NT2/D1 (cell line): ENCODE data around the gene KCNQ1OT1.

Experiments
- DNase-seq: peaks from one replicate; pipeline ENCODE4 v3.0.0-alpha.2; 2011; ENCODE audit warnings: low read depth, low spot score
- H3K27me3 ChIP-seq: 2 replicates; pipeline ENCODE4 v1.6.0; 2011; ENCODE audit warnings: mild to moderate bottlenecking; ENCODE audit not compliant: insufficient read length, insufficient read depth
- H3K36me3 ChIP-seq: 2 replicates; pipeline ENCODE4 v1.6.1; 2011; ENCODE audit warnings: mild to moderate bottlenecking, low read length, mixed read lengths; ENCODE audit not compliant: insufficient read depth, insufficient read length
- H3K4me1 ChIP-seq: 2 replicates; pipeline ENCODE4 v1.5.1; 2011; ENCODE audit not compliant: insufficient read depth, insufficient read length
- H3K4me3 ChIP-seq: 2 replicates; pipeline ENCODE4 v1.5.1; 2011; ENCODE audit warnings: low read depth; ENCODE audit not compliant: insufficient read length
- H3K9ac ChIP-seq: 2 replicates; pipeline ENCODE4 v1.6.0; 2011; ENCODE audit warnings: low read depth; ENCODE audit not compliant: insufficient read length
- H3K9me3 ChIP-seq: 2 replicates; pipeline ENCODE4 v1.5.1; 2011; ENCODE audit warnings: mild to moderate bottlenecking, low read length; ENCODE audit not compliant: insufficient read depth
- SUZ12 ChIP-seq: IDR thresholded peaks from 2 replicates; pipeline ENCODE4 v1.6.1; 2011; ENCODE audit not compliant: insufficient read length, insufficient read depth; ENCODE audit errors: extremely low read depth
- YY1 ChIP-seq: IDR thresholded peaks from 2 replicates; pipeline ENCODE4 v1.6.1; 2011; ENCODE audit not compliant: insufficient read length, insufficient read depth
- ZNF274 ChIP-seq: IDR thresholded peaks from 2 replicates; pipeline ENCODE4 v1.6.1; 2011; ENCODE audit warnings: mild to moderate bottlenecking, low read depth, low read length

Gene KCNQ1OT1

GRCh38 chr11:2582351-2582945, 117.3 kb downstream of the KCNQ1OT1 start:
- H3K4me1 ChIP-seq, result peaks cover 22% of the 10 kb centered on the region
- TF ChIP-seq ZNF274 (no peak), YY1 (no peak), SUZ12 (no peak)
- peak overlapping the region; percentile 33 for H3K9ac ChIP-seq
- no peak for DNase-seq
- no peak overlapping the region for H3K4me3 ChIP-seq
- no peaks in the 10 kb centered on the region for H3K9me3 ChIP-seq
- peaks cover 81% of the 10 kb centered on the region for H3K27me3 ChIP-seq
- no peaks in the 10 kb centered on the region for H3K36me3 ChIP-seq

- peaks cover 25% of the 10 kb centered on the region for H3K4me1 ChIP-seq
- H3K4me3 ChIP-seq, result no peak overlapping the region
- no peaks in the 10 kb centered on the region for H3K9me3 ChIP-seq
- no peaks in the 10 kb centered on the region for H3K36me3 ChIP-seq
- peaks cover 76% of the 10 kb centered on the region for H3K27me3 ChIP-seq
- no peak for DNase-seq
- TF ChIP-seq YY1 (no peak), SUZ12 (no peak), ZNF274 (no peak)
- no peak overlapping the region for H3K9ac ChIP-seq
Observed at GRCh38 chr11:2581931-2582350, 117.9 kb downstream of the KCNQ1OT1 start.

DNA sequence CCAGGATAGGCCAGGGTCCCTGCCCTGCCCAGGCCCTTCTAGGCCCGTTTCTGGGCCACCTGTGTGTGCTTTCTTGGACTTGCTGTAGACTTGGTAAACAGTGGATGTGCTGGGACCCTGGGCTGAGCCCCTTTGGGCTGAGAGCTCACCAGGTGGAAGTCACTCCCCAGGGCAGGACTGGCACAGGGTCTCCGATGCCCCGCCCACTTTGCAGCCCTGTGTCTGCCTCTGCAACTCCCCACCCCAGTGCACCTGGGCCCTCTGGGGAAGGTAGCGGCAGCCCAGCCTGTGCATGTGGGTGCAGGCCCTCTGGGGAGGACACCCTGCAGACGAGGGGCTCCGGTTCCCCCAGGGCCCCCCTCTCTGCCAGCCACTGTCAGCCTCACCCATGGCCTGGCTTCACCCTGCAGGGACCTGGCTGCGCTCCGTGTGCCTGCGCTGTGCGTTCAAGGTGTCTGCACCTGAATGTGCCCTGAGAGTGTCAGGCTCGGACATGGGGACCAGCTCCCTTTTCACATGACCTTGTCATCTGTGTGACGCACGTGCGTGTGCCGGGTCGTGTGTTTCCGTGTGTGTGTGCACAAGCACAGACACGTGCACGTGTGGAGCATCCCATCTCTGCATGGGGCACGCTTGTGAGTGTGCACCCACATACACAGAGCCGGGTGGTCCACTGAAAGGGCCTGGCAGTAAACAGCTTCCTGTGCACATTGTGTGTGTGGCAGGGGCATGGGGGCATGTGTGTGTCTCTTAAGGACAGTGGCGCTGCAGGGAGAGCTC, 118.5 kb downstream of the KCNQ1OT1 start:
- DNase-seq, result no peak
- peaks cover 75% of the 10 kb centered on the region for H3K27me3 ChIP-seq

DNA sequence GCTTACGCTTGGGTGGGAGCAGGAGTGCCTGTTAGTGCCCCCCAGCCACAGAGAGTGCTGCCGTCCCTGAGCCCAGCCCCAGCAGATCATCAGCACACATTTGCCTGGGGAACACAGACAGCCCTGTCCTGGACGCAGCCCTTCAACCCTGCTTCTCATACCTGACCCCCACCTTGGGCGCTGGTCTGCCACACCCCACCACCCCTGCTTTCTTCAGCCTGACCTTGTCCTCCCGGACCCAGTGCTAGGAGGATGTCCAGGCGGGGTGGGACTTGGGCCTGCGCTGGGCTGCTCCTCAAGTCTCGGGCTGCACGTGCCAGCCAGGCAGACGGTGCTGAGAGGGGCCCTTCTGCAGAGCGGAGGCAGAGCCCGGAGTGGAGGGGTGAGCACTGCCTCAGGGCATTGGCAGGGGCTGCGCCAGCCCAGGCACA, 119.2 kb downstream of the KCNQ1OT1 start:
- no peak overlapping the region for H3K4me3 ChIP-seq

More for the DNA sequence above, 118.5 kb downstream of the KCNQ1OT1 start:
- peaks cover 30% of the 10 kb centered on the region for H3K4me1 ChIP-seq
- H3K9me3 ChIP-seq, result no peaks in the 10 kb centered on the region
- TF ChIP-seq YY1 (no peak), SUZ12 (no peak), ZNF274 (no peak)
- H3K4me3 ChIP-seq, result no peak overlapping the region
- no peak overlapping the region for H3K9ac ChIP-seq
- H3K36me3 ChIP-seq, result no peaks in the 10 kb centered on the region

GRCh38 chr11:2580061-2580421, 119.8 kb downstream of the KCNQ1OT1 start:
- no peak overlapping the region for H3K4me3 ChIP-seq
- no peaks in the 10 kb centered on the region for H3K9me3 ChIP-seq
- H3K27me3 ChIP-seq, result peaks cover 72% of the 10 kb centered on the region
- TF ChIP-seq ZNF274 (no peak), YY1 (no peak), SUZ12 (no peak)
- peaks cover 36% of the 10 kb centered on the region for H3K4me1 ChIP-seq
- H3K36me3 ChIP-seq, result no peaks in the 10 kb centered on the region
- no peak for DNase-seq
- H3K9ac ChIP-seq, result no peak overlapping the region

More for the DNA sequence above, 119.2 kb downstream of the KCNQ1OT1 start:
- Histone ChIP-seq H3K9ac (no peak overlapping the region), H3K9me3 (no peaks in the 10 kb centered on the region), H3K27me3 (peaks cover 72% of the 10 kb centered on the region), H3K4me1 (peaks cover 33% of the 10 kb centered on the region), H3K36me3 (no peaks in the 10 kb centered on the region)
- no peak for TF ChIP-seq ZNF274
- TF ChIP-seq SUZ12, result no peak
- TF ChIP-seq YY1, result no peak
- DNase-seq, result no peak

- H3K9me3 ChIP-seq, result no peaks in the 10 kb centered on the region
- TF ChIP-seq YY1 (no peak), ZNF274 (no peak), SUZ12 (no peak)
- no peak overlapping the region for H3K9ac ChIP-seq
- no peaks in the 10 kb centered on the region for H3K36me3 ChIP-seq
- peaks cover 68% of the 10 kb centered on the region for H3K27me3 ChIP-seq
- DNase-seq, result no peak
- H3K4me1 ChIP-seq, result peaks cover 41% of the 10 kb centered on the region
- H3K4me3 ChIP-seq, result no peak overlapping the region
Observed at GRCh38 chr11:2579315-2580060, 120.3 kb downstream of the KCNQ1OT1 start.

GRCh38 chr11:2578929-2579270, 120.9 kb downstream of the KCNQ1OT1 start:
- no peak overlapping the region for H3K4me3 ChIP-seq
- peaks cover 42% of the 10 kb centered on the region for H3K4me1 ChIP-seq
- TF ChIP-seq YY1, result no peak
- TF ChIP-seq ZNF274, result no peak
- no peak for TF ChIP-seq SUZ12
- no peaks in the 10 kb centered on the region for H3K9me3 ChIP-seq
- DNase-seq, result no peak
- peaks cover 67% of the 10 kb centered on the region for H3K27me3 ChIP-seq
- H3K36me3 ChIP-seq, result no peaks in the 10 kb centered on the region
- H3K9ac ChIP-seq, result no peak overlapping the region
